Measurements from ENCODE around the gene XYLT1. TPM values are rescaled to one million over a fixed set of nuclear protein-coding genes. Genes with fewer than 3 reads are reported as not detected.

Gene XYLT1
- total and polyA plus RNA-seq, 2 of the 13 experiments (the other 11 are each of a cell fraction or from before 2014, with no cell fraction given), result not detected

DNA sequence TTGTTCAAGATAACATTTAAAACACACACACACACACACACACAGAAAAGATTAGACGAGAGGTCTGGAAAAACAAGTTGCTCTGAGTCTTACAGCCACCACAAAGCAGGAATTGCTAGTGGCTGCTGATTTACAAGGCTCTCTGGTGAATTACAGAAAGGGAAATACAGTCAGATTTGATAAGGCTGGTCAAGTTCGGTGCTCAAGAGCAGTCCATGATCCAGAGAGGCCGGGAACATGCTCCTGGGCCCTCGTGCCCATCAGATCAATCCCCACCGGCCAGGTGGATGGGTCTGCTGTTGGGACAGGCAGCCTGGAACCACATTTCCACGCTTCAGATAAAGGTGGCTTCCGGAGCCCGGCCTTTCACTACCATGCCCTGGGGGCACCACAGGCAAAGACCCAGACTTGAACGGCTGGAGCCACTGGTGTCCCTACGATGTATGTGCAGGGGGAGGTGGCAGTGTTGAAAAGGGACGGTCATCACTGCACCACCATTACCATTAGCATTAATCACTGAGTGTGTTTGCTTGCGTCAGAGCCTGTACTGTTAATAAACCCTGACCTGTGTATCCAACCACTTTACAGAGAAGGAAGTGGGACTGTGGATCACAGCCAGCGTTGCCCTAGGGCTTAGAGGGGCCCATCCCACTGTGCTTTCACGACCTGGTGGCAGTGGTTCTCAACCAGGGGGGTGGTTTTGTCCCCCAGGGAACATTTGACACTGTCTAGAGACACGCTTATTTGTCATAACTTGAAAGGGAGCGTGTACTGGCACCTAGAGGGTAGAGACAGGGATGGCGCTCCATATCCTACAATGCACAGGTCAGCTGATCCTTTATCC is 95.1 kb downstream of the XYLT1 start:
- Histone ChIP-seq H2AFZ (ENCODE audit: low read length) (no peak overlapping the region), H3K4me3 (replicated peaks in 1 of 3; ENCODE audit: insufficient read depth in 1 of 3, low read depth in 2 of 3, low read length in 3 of 3) (no peak overlapping the region), H3K4me1 (ENCODE audit: insufficient read depth, low read length) (no peaks in the 10 kb centered on the region), H4K20me1 (ENCODE audit: insufficient read depth, low read length) (no peaks in the 10 kb centered on the region), H3K9ac (ENCODE audit: insufficient read depth, low read depth, low read length) (no peak overlapping the region), H3K36me3 (replicated peaks in 1 of 2; ENCODE audit: control insufficient read depth in 1 of 2, insufficient read depth in 2 of 2, low read length in 2 of 2) (no peaks in the 10 kb centered on the region), H3K4me2 (ENCODE audit: low read depth, low read length) (no peak overlapping the region), H3K27ac (ENCODE audit: extremely low read length, insufficient read depth, low read length) (no peak overlapping the region), H3K27me3 (ENCODE audit: control insufficient read depth in 1 of 2, insufficient read depth in 2 of 2, low read length in 2 of 2) (peaks cover 0 to 17% of the 10 kb centered on the region in 2 experiments; a peak in 1 of 5 replicates), H3K9me3 (ENCODE audit: low read length) (no peaks in the 10 kb centered on the region), H3K79me2 (ENCODE audit: insufficient read depth, low read length) (no peaks in the 10 kb centered on the region)
- TF ChIP-seq STAG1 (CRISPR knock-in tag; IDR thresholded peaks at IDR 0.05), result 0 out of 2 replicates have a peak, but pooled peaks have one; percentile 13
- TF ChIP-seq, protein P1, sequence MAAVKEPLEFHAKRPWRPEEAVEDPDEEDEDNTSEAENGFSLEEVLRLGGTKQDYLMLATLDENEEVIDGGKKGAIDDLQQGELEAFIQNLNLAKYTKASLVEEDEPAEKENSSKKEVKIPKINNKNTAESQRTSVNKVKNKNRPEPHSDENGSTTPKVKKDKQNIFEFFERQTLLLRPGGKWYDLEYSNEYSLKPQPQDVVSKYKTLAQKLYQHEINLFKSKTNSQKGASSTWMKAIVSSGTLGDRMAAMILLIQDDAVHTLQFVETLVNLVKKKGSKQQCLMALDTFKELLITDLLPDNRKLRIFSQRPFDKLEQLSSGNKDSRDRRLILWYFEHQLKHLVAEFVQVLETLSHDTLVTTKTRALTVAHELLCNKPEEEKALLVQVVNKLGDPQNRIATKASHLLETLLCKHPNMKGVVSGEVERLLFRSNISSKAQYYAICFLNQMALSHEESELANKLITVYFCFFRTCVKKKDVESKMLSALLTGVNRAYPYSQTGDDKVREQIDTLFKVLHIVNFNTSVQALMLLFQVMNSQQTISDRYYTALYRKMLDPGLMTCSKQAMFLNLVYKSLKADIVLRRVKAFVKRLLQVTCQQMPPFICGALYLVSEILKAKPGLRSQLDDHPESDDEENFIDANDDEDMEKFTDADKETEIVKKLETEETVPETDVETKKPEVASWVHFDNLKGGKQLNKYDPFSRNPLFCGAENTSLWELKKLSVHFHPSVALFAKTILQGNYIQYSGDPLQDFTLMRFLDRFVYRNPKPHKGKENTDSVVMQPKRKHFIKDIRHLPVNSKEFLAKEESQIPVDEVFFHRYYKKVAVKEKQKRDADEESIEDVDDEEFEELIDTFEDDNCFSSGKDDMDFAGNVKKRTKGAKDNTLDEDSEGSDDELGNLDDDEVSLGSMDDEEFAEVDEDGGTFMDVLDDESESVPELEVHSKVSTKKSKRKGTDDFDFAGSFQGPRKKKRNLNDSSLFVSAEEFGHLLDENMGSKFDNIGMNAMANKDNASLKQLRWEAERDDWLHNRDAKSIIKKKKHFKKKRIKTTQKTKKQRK (IDR thresholded peaks at IDR 0.05; ENCODE audit: low read length), result no peak
- DNase-seq (ENCODE audit: low spot score) (no peak), FAIRE-seq (no peak), ATAC-seq (peak; percentile 49)
- intact Hi-C loops (cut with micrococcal nuclease; ENCODE audit: unreplicated experiment) (no loop called here), in situ Hi-C loops (cut with HindIII; ENCODE audit: extremely low pct_ligation_motif_present, low pct_unique_long_range_greater_than_20kb) (no loop called here)
- WGBS (ENCODE audit: low lambda C conversion rate), result 24% methylated on average over 15 of the region's 17 CpGs
- CTCF ChIA-PET (ENCODE audit: low intra/inter-chr PET ratio, low total read pairs), result no interaction called here
- POLR2A ChIA-PET, result no interaction called here
- BruUV-seq (replicated peaks), result no TSS peak

DNA sequence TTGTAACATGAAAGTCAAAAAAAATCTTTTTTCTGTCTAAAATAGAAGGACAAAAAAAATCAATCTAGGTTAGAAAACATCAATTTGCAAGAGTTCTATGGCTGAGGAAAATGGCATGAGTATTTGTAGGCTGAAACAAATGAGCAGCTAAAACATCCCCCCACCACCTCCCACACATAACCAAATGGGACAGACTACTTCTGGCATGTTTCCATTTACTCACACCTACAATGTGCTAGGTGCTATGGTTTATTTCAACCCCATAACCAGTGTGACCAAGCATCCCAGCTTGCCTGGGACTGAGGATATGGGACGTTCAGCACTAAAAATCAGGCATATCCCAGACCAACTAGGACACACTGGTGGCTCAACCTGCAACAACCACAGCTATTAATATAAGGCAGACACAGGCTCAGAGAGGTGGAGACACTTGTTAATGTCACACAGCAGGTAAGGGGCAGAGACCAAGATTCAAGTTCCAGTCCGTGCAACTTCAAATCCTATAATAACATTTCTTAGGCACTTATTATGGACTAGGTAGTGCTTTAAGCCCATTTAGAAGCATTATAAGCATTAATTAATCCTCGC is 96.0 kb downstream of the XYLT1 start:
- intact Hi-C loops (cut with micrococcal nuclease; ENCODE audit: unreplicated experiment) (no loop called here), in situ Hi-C loops (cut with HindIII; ENCODE audit: extremely low pct_ligation_motif_present, low pct_unique_long_range_greater_than_20kb) (no loop called here)
- ATAC-seq (no peak), DNase-seq (ENCODE audit: low spot score) (no peak), FAIRE-seq (no peak)
- Histone ChIP-seq H3K9me3 (ENCODE audit: low read length) (no peaks in the 10 kb centered on the region), H3K27me3 (ENCODE audit: control insufficient read depth in 1 of 2, insufficient read depth in 2 of 2, low read length in 2 of 2) (peaks cover 0 to 15% of the 10 kb centered on the region in 2 experiments; a peak in 1 of 5 replicates), H3K9ac (ENCODE audit: insufficient read depth, low read depth, low read length) (no peak overlapping the region), H2AFZ (ENCODE audit: low read length) (no peak overlapping the region), H3K4me2 (ENCODE audit: low read depth, low read length) (no peak overlapping the region), H3K36me3 (replicated peaks in 1 of 2; ENCODE audit: control insufficient read depth in 1 of 2, insufficient read depth in 2 of 2, low read length in 2 of 2) (no peaks in the 10 kb centered on the region), H4K20me1 (ENCODE audit: insufficient read depth, low read length) (no peaks in the 10 kb centered on the region), H3K4me1 (ENCODE audit: insufficient read depth, low read length) (no peaks in the 10 kb centered on the region), H3K4me3 (replicated peaks in 1 of 3; ENCODE audit: insufficient read depth in 1 of 3, low read depth in 2 of 3, low read length in 3 of 3) (no peak overlapping the region), H3K79me2 (ENCODE audit: insufficient read depth, low read length) (no peaks in the 10 kb centered on the region), H3K27ac (ENCODE audit: extremely low read length, insufficient read depth, low read length) (no peak overlapping the region)
- BruUV-seq (replicated peaks), result no TSS peak
- 8% methylated on average over 3 of the region's 3 CpGs for WGBS (ENCODE audit: low lambda C conversion rate)
- TF ChIP-seq ZNF768 (CRISPR knock-in tag; IDR thresholded peaks at IDR 0.05), result peak; percentile 52; the same call in 1 of the 2 replicates
- TF ChIP-seq ATRX (CRISPR knock-in tag; IDR thresholded peaks at IDR 0.05; ENCODE audit: borderline replicate concordance), result no peak
- CTCF ChIA-PET (ENCODE audit: low intra/inter-chr PET ratio, low total read pairs), result no interaction called here
- POLR2A ChIA-PET, result no interaction called here

Data from HepG2 (cell line).